Measurements from ENCODE around the gene SIGLEC6.

DNA sequence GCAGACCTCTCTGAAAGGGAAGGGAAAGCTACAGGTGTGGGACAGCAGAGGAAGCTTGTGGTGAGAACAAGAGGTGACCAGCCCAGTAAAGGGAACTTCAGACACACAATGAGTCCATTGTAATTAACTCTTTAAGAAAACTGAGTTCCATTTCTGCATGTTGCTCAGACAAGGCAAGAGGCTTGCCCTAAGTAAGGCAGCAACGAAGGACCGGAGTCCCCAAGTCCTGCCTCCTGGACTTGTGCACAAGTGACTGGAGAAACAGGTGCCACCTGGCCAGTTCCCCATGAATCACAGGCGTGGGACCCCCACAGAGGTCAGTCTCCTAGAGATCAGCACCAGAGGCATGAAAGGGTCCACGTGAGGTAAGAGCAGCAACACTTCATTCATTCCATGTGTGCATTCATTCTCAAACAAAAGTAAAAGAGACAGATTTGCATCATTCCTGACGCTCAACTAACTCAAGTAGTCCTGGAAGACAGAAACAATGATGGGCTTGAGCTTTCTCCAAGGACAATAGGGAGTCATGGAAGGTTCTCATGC is 14.7 kb upstream of the SIGLEC6 start:
- TF ChIP-seq CTCF (IDR thresholded peaks at IDR 0.05 in 8 of 11, conservative IDR thresholded peaks at IDR 0.05 in 3 of 11) (no peak), POLR2A (IDR thresholded peaks at IDR 0.05) (no peak)
